HG03095 (cell line): ENCODE results near the gene NKX1-2.
"Not testable (repeated sequence)": the region's sequence is repeated elsewhere in the genome, so short reads cannot be mapped to it uniquely, and the experiment has no call there.

ENCODE experiments used
- ATAC-seq: cut with Tn5 transposase; IDR thresholded peaks from one replicate; pipeline ENCODE4 v1.9.1; 2021; ENCODE audit warnings: moderate library complexity; ENCODE audit not compliant: unreplicated experiment

Gene NKX1-2

GRCh38 chr10:124453960-124454610 lies 4.2 kb upstream of the NKX1-2 start:
- ATAC-seq: no peak

GRCh38 chr10:124451276-124451675 lies 1.4 kb upstream of the NKX1-2 start:
- no peak for ATAC-seq

- no peak for ATAC-seq
These were observed 885 bp upstream of the NKX1-2 start for GRCh38 chr10:124450783-124451057.

DNA sequence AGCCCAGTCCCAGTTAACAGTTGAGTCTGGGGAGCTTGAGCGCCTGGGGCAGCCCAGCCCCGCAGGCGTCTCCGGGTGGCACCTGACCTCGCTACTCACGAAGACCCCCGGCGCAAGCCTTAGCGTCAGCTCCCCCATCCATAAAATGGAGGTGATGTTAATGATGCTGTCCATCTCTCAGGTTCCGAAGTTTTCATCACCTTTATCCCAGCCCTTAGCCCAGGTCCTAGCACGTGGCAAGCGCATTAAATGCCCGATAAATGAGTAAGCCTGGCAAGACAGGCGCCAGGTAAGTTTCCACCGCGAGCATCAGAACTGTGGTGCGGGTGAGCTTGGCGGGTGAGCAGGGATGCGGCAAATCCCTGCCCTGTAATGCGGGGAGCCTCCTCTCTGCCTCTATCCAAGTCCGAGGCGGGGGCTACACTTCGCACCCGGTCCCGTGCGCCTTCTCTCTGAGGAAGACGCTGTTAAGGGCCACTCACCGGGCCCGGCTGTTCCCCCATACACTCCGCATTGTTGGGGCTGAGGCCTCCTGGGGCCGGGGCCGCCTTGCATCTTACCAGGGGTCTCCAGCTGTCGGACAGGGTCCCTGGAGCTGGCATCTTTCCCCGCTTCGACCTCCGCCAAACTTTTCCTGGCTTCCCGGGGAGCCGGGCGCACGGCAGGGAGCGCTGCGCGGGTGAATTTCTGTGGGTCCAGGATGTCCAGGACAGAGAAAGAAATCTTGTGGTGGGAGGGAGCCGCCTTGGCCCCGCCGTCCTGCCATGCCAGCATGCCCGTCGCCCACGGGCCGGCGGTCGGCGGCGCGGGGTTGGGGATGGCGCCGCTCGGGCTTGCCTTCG lies 444 bp downstream of the NKX1-2 start:
- ATAC-seq: no peak

DNA sequence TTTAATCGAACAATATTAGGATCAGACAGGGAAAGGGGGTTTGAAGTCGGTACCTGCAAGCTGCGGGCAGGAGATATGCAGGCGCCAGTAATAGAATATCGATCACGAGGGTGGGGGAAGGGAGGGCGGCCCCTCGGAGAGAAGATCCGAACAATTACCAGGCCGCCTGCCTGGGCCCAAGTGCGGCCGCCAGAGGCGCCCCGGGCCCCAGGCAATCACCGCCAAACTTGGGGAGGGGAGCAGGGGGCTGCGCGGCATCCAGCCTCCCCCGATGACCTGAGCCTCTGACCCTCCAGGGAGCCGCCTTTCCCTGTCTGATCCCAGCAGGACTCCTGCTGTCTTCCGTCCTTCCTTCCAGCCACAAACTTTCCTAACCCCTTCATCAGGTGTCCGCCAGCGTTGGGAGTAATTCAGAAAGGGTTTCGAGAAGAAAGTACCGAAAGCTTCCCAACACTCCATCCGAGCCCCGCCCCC lies 1.1 kb downstream of the NKX1-2 start:
- no peak for ATAC-seq

GRCh38 chr10:124447751-124448466 lies 1.9 kb downstream of the NKX1-2 start:
- ATAC-seq: no peak

DNA sequence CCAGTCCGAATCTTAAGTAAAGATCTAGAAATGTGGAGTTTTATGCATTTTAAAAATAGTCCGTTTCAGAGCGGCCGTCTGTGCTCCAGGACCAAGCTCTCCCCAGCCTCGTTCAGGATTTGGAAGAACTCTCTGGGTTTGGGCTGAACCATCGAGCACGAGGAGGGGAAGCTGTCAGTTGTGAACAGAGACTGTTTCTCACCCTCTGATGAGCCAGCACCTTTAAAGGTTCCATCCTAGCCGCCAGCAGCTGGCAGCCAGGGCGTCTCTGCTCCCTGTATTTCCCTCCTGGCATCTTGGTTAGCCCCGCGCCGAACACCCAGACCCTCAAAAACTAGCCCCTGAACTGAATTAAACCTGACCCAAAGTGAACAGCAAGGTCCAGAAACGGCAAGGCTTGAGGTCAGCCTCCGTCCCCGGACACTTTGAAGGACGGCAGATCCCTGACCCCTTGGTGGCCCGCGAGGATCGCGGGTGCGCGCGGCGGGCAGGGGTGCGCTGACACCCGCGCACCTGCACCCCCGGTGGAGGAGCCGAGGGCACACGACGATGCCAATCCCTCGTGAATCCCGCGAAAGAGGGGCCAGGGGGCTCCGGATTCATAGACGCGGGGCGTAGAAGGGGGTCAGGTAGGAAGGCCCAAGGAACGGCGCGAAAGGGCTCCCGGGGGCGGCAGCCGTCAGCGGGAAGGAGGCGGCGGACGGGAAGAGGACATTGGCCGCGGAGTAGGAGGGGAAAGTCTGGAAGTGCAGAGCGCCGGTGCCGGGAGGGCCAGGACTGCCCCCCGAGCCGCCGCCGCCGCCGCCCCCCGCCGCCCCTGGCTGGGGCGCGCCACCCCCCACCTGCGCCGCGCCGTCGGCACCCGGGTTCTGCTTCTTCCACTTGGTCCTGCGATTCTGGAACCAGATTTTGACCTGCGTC lies 2.7 kb downstream of the NKX1-2 start:
- no peak for ATAC-seq

- ATAC-seq: not testable (repeated sequence)
These were observed 8.1 kb downstream of the NKX1-2 start for GRCh38 chr10:124441694-124442093.

GRCh38 chr10:124436191-124436638 lies 13.6 kb downstream of the NKX1-2 start:
- ATAC-seq: peak; percentile 76

GRCh38 chr10:124435683-124436082 lies 14.2 kb downstream of the NKX1-2 start:
- ATAC-seq: not testable (repeated sequence)

GRCh38 chr10:124433461-124433860 lies 16.4 kb downstream of the NKX1-2 start:
- no peak for ATAC-seq

DNA sequence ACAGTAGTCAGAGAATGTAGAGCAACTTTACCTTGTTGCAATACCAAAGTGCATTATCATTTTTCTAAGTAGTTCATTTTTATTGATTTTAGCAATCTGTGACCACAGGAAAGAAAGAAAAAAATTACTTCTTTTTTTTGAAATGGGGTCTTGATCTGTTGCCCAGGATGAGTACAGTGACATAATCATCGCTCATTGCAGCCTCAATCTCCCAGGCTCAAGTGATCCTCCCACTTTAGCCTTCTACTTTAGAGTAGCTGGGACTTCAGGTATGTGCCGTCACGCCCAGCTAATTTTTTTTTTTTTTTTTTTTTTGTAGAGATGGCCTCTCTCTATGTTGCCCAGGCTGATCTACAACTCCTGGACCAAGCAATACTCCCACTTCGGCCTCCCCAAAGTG lies 19.8 kb downstream of the NKX1-2 start:
- no peak for ATAC-seq

DNA sequence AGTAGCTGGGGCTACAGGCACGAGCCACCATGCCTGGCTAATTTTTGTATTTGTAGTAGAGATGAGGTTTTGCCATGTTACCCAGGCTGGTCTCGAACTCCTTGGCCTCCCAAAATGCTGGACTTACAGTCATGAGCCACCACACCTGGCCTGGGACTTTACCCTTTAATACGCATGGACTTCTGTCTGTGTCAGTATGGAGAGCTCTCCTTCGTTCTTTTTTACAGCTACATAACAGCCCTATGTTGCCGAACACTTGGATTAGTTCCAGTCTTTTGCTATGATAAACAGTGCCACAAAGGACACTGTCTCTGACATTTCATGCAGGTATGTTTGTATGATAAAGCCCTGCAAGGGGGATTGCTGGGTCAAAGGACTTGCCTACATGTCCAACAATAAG lies 20.3 kb downstream of the NKX1-2 start:
- no peak for ATAC-seq

DNA sequence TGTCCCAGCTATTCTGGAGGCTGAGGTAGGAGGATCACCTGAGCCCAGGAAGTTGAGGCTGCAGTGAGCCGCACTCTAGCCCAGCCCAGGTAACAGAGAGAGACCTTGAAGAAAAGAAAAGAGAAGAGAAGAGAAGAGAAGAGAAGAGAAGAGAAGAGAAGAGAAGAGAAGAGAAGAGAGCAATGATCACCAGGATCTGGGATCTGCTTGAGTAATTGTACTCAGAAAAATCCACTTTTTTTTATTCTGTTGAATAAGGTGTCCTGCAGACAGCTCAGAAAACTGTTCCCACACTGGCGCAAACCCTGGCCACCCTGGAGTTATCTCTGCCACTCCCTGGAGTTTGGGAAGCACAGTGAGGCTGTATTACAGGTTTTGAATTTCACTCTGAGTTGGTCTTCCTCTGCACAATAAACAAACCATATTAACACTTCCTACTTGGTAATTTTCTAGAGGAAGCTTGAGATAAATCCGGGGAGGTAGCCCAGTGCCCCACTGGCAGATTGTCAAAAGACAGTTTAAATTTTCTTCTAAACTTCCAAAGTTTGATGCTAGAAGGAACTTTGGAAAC lies 21.5 kb downstream of the NKX1-2 start:
- ATAC-seq: no peak

GRCh38 chr10:124425227-124425962 lies 24.4 kb downstream of the NKX1-2 start:
- no peak for ATAC-seq

DNA sequence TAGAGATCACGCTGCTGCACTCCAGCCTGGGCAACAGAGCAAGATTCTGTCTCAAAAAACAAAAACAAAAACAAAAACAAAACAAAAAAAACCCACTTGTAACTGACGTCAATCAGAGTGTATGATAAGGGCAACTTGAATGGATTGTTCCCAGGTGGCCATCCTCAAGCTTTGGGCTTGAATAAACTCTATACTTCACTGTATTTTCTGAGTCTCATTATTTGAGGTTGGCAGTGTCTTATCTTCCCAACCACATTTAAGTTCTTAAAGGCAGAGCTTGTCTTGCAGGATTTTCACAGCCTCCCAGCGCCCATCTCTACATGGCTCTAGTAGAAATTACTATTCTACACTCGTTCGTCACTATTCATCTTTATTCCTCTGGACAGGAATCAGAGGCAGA lies 26.0 kb downstream of the NKX1-2 start:
- ATAC-seq: no peak

GRCh38 chr10:124422742-124423141 lies 27.1 kb downstream of the NKX1-2 start:
- no peak for ATAC-seq

DNA sequence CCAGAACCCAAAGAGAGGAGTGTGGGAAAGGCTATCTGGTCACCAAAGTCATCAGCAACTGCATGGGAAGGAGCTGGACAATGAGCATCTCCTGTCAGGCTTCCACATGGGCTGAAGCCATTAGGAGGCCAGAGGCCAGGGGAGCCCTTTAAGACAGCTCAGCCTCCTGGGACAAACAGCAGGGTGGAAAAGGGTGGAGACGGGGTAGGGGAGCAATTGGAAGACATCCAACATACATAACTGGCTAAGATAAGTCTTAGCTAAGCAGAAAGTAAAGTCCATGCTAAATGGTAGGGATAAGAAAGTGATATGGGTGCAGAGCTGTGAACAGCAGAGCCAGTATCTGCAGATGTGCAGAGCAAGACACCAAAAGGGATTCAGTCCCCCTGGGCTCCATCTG lies 29.6 kb downstream of the NKX1-2 start:
- no peak for ATAC-seq

DNA sequence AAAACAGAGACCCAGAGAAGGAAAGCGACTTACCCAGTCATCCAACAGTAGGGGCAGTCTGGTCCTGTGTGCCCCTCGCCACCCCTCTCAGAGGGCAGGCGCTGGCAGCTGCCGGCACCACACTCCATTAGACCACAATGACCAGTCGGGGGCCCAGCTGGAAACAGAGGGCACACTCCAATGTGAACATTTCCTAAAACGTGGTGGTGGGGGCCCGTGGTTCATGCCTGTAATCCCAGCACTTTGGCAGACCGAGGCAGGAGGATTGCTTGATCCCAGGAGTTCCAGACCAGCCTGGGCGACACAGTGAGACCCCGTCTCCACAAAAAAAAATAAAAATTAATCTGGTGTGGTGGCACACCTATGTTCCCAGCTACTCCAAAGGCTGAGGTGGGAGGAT lies 30.2 kb downstream of the NKX1-2 start:
- ATAC-seq: no peak
